HCT116 (cell line): ENCODE measurements around the gene SLC30A10. TPM values are rescaled to one million over a fixed set of nuclear protein-coding genes. Genes with fewer than 3 reads are reported as not detected.
A peak's percentile ranks its signal among the peaks of the same experiment; 100 is the strongest.

ENCODE experiments used
- ATAC-seq: fragments of 200-7000 bp; cut with Tn5 transposase; 2 replicates; pipeline ENCODE4 v1.9.1; 2020; ENCODE audit warnings: mild to moderate bottlenecking, moderate library complexity
- Bru-seq: library from RNA; stranded (reverse); fragments of 400-500 nt; gene quantifications from one replicate; lab custom pipeline; 2021; lab: Mats Ljungman, UMichigan
- BruChase-seq, 2 experiments: library from RNA; stranded (reverse); fragments of 400-500 nt; gene quantifications; one replicate each; lab custom pipeline; 2021; lab: Mats Ljungman, UMichigan
- BruUV-seq: library from RNA; stranded (reverse); fragments of 400-500 nt; replicated peaks from 2 replicates; lab custom pipeline; 2021; lab: Mats Ljungman, UMichigan
- CTCF ChIA-PET: fragments of 300-600 bp; sonication (Branson Sonifier 250); formaldehyde crosslinking; loops from one replicate; lab custom pipeline; 2021; ENCODE audit warnings: antibody characterized with exemption; lab: Charles Lee
- POLR2A ChIA-PET: fragments of 300-600, 350-600 bp; sonication (Branson Sonifier 250); formaldehyde crosslinking; loops from one replicate; lab custom pipeline; 2021; ENCODE audit warnings: antibody characterized with exemption; lab: Charles Lee
- RAD21 ChIA-PET, 2 experiments: fragments of 300-600 bp; sonication (Branson Sonifier 250); formaldehyde crosslinking; loops; one replicate each; lab custom pipeline; 2023; ENCODE audit warnings: low total read pairs in 2 of 2; ENCODE audit not compliant: uncharacterized antibody in 2 of 2, unreplicated experiment in 2 of 2, low non-redundant PET in 1 of 2; lab: Charles Lee
- DNase-seq: peaks from one replicate; pipeline ENCODE4 v3.0.0-alpha.2; 2010; ENCODE audit warnings: low read depth, low spot score
- H2AFZ ChIP-seq: fragments of 200-600 bp; shearing (Covaris generic), sonication (generic); 2 replicates; pipeline ENCODE4 v1.6.1; 2017; ENCODE audit warnings: low read depth, mixed run types, mixed read lengths, antibody characterized with exemption, low read length; ENCODE audit not compliant: poor library complexity, severe bottlenecking
- H3K27ac ChIP-seq: 2 replicates; pipeline ENCODE4 v1.5.1; 2012; ENCODE audit warnings: low read depth, low read length
- H3K27me3 ChIP-seq: fragments of 200-600 bp; sonication (generic); 2 replicates; pipeline ENCODE4 v1.6.1; 2016; ENCODE audit warnings: mixed run types, low read length, mixed read lengths; ENCODE audit not compliant: insufficient read depth
- H3K36me3 ChIP-seq, 2 experiments: fragments of 200-500 bp in 1 of 2; fragments of 200-600 bp in 1 of 2; sonication (Bioruptor generic) in 1 of 2; sonication (generic) in 1 of 2; 2 replicates each; pipeline versions ENCODE4 v1.5.1 to v1.6.1; 2014 to 2016; ENCODE audit warnings: low read length in 2 of 2, inconsistent platforms in 1 of 2, mixed read lengths in 1 of 2, mixed run types in 1 of 2; ENCODE audit not compliant: insufficient read depth in 2 of 2, control insufficient read depth in 1 of 2
- H3K4me1 ChIP-seq, 2 experiments: fragments of 200-600 bp in 1 of 2; sonication (generic) in 1 of 2; 2 replicates each; pipeline versions ENCODE4 v1.5.1 to v1.6.1; 2012 to 2017; ENCODE audit warnings: low read length in 2 of 2, inconsistent platforms in 1 of 2, mild to moderate bottlenecking in 1 of 2, mixed read lengths in 1 of 2, mixed run types in 1 of 2, moderate library complexity in 1 of 2; ENCODE audit not compliant: insufficient read depth in 2 of 2, control insufficient read depth in 1 of 2
- H3K4me2 ChIP-seq: fragments of 200-600 bp; sonication (generic); 2 replicates; pipeline ENCODE4 v1.6.1; 2017; ENCODE audit warnings: mixed run types, low read length, mixed read lengths
- H3K4me3 ChIP-seq, 2 experiments: fragments of 200-600 bp in 1 of 2; sonication (generic) in 1 of 2; replicated peaks in 1 of 2; 2 replicates each; pipeline ENCODE4 v1.5.1; 2011 to 2016; ENCODE audit warnings: low read length in 2 of 2, control low read depth in 1 of 2, low read depth in 1 of 2, mild to moderate bottlenecking in 1 of 2, mixed read lengths in 1 of 2, mixed run types in 1 of 2
- H3K79me2 ChIP-seq: fragments of 200-600 bp; sonication (generic); 2 replicates; pipeline ENCODE4 v1.6.1; 2017; ENCODE audit warnings: mild to moderate bottlenecking, mixed run types, low read length, moderate library complexity, mixed read lengths; ENCODE audit not compliant: insufficient read depth
- H3K9ac ChIP-seq: fragments of 200-600 bp; sonication (generic); 2 replicates; pipeline ENCODE4 v1.6.1; 2016; ENCODE audit warnings: low read length, mixed read lengths
- H3K9me2 ChIP-seq: fragments of 200-600 bp; sonication (generic), shearing (Covaris generic); 2 replicates; pipeline ENCODE4 v1.6.1; 2017; ENCODE audit warnings: mixed run types, mild to moderate bottlenecking, moderate library complexity; ENCODE audit not compliant: insufficient read depth
- H3K9me3 ChIP-seq, 2 experiments: fragments of 200-500 bp in 1 of 2; fragments of 200-600 bp in 1 of 2; sonication (Bioruptor generic) in 1 of 2; sonication (generic) in 1 of 2; 2 replicates each; pipeline ENCODE4 v1.6.1; 2014 to 2017; ENCODE audit warnings: low read length in 2 of 2, mixed read lengths in 2 of 2, inconsistent platforms in 1 of 2, low read depth in 1 of 2, mild to moderate bottlenecking in 1 of 2, mixed run types in 1 of 2, moderate library complexity in 1 of 2; ENCODE audit not compliant: control insufficient read depth in 1 of 2, insufficient read depth in 1 of 2
- H4K20me1 ChIP-seq: fragments of 200-600 bp; sonication (generic), shearing (Covaris generic); 2 replicates; pipeline ENCODE4 v1.6.1; 2017; ENCODE audit warnings: mixed run types, mild to moderate bottlenecking, moderate library complexity; ENCODE audit not compliant: insufficient read depth
- CBX3 ChIP-seq: IDR thresholded peaks from 2 replicates; pipeline ENCODE4 v1.6.1; 2012; ENCODE audit warnings: low read depth
- EGR1 ChIP-seq: IDR thresholded peaks from 2 replicates; pipeline ENCODE4 v1.6.1; 2012; ENCODE audit warnings: low read depth
- ELF1 ChIP-seq: IDR thresholded peaks from 2 replicates; pipeline ENCODE4 v1.6.1; 2012; ENCODE audit warnings: low read depth, borderline replicate concordance
- EZH2 ChIP-seq: fragments of 200-600 bp; sonication (generic); IDR thresholded peaks from 2 replicates; pipeline ENCODE4 v1.6.1; 2017; ENCODE audit warnings: antibody characterized with exemption, mixed run types
- FOSL1 ChIP-seq: IDR thresholded peaks from 2 replicates; pipeline ENCODE4 v1.6.1; 2012; ENCODE audit warnings: low read depth
- POLR2A ChIP-seq: IDR thresholded peaks from 2 replicates; pipeline ENCODE4 v1.7.0; 2011; ENCODE audit warnings: borderline replicate concordance; ENCODE audit not compliant: insufficient read depth, insufficient read length; ENCODE audit errors: extremely low read depth
- POLR2AphosphoS5 ChIP-seq: IDR thresholded peaks from 2 replicates; pipeline ENCODE4 v1.6.1; 2011; ENCODE audit warnings: mild to moderate bottlenecking, low read depth, low read length, moderate library complexity
- RAD21 ChIP-seq: IDR thresholded peaks from 2 replicates; pipeline ENCODE4 v1.6.1; 2012; ENCODE audit warnings: low read depth, mild to moderate bottlenecking
- REST ChIP-seq: IDR thresholded peaks from 2 replicates; pipeline ENCODE4 v1.6.1; 2012; ENCODE audit warnings: low read depth
- SP1 ChIP-seq: IDR thresholded peaks from 2 replicates; pipeline ENCODE4 v1.6.1; 2012; ENCODE audit warnings: low read depth
- YY1 ChIP-seq: IDR thresholded peaks from 2 replicates; pipeline ENCODE4 v1.6.1; 2011; ENCODE audit warnings: low read length, low read depth, moderate library complexity, mild to moderate bottlenecking; ENCODE audit not compliant: insufficient replicate concordance; ENCODE audit errors: extremely low read depth
- ZBTB33 ChIP-seq: IDR thresholded peaks from 2 replicates; pipeline ENCODE4 v1.6.1; 2011; ENCODE audit warnings: mild to moderate bottlenecking, low read length, moderate library complexity; ENCODE audit not compliant: insufficient replicate concordance; ENCODE audit errors: extremely low read depth
- ZFX ChIP-seq: fragments of 450-650 bp; IDR thresholded peaks from 2 replicates; pipeline ENCODE4 v1.6.1; 2017
- ZNF274 ChIP-seq: fragments of 200-500 bp; sonication (Bioruptor generic); IDR thresholded peaks from 2 replicates; pipeline ENCODE4 v1.6.1; 2014; ENCODE audit warnings: mild to moderate bottlenecking, low read depth, low read length, inconsistent platforms
- intact Hi-C: fragments of 100-400 bp; cut with micrococcal nuclease; formaldehyde crosslinking; loops from 2 replicates; pipeline ENCODE4 v1.10.0; 2022
- long read RNA-seq: library from polyadenylated mRNA; unstranded; transcript quantifications from one replicate; pipeline ENCODE4 v2.0.0, GENCODE V29; 2021; ENCODE audit not compliant: unreplicated experiment
- polyA plus RNA-seq: library from polyadenylated mRNA; unstranded; fragments of >200 nt; gene quantifications from 2 replicates; pipeline ENCODE4 v1.2.1, GENCODE V29; 2012; ENCODE audit warnings: missing spikeins
- total RNA-seq: library from RNA; stranded (reverse); gene quantifications from one replicate; pipeline ENCODE4 v1.2.1, GENCODE V29; 2021; ENCODE audit not compliant: unreplicated experiment
- TF ChIP-seq, protein P1 (sequence below): IDR thresholded peaks from 2 replicates; pipeline ENCODE4 v1.6.1; 2012
- TF ChIP-seq, protein P2 (sequence below): IDR thresholded peaks from 2 replicates; pipeline ENCODE4 v1.6.1; 2012

SLC30A10 gene
- 0.15 TPM for total RNA-seq
- 0.04 TPM in 1 of 2 replicates, not detected in the other for polyA plus RNA-seq
- Bru-seq, nascent RNA, result percentile 16 among the genes with signal in this experiment
- not detected for BruChase-seq, experiment 1, labeled RNA remaining after a 6-hour chase
- BruChase-seq, experiment 2, labeled RNA remaining after a 2-hour chase, result percentile 9 among the genes with signal in this experiment
- long read RNA-seq, partial matches to known transcripts, result 0 of 1 reads
- long read RNA-seq, other reads (novel, unspliced or antisense), result 1 of 1 reads

DNA sequence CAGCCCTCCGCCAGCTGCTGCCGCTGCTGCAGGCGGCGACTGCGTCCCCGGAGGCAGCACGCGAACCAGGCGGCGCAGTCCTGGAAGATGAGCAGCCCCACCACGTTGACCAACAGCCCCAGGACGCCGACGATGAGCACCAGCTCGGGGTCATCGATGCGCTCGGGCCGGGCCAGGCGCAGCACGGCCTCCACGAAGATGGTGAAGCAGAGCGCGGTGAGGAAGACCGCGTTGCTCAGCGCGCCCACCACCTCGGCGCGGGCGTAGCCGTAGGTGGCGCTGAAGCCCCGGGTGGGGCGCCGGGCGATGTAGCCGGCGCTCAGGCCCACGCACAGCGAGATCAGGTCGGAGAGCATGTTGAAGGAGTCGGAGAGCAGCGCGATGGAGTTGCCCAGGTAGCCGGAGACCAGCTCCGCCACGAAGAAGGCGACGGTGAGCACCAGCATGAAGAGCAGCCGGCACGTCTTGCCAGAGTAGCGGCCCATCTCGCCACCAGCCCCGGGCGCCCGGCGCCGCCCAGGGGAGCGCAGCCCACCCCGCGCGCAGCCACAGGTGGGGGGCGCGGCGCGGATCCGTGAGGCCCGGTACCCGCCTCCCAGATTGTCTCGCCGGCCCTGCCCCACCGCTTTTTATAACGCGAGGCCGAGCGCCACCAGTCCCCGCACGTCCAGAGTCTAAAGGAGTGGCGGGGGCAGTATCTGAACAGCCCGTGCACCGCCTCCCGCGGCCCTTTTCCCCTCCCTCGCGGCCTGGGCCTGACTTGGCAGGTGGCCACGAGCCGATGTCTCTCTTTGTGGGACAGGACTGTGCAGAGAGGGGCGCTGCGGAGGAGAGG lies at the start of gene SLC30A10:
TSS of gene SLC30A10 (minus strand) at position 602 of the 835 bp plus-strand sequence. CDS start at position 485, 117 bp downstream.
- Histone ChIP-seq H3K9ac (no peak within 1 kb of the TSS), H3K36me3 (no peaks in the 10 kb centered on the region), H3K9me3 (no peaks in the 10 kb centered on the region), H4K20me1 (no peaks in the 10 kb centered on the region), H3K4me3 (no peak within 1 kb of the TSS), H3K4me2 (no peak within 1 kb of the TSS), H3K4me1 (no peaks in the 10 kb centered on the region), H3K9me2 (no peaks in the 10 kb centered on the region), H3K27me3 (no peaks in the 10 kb centered on the region), H3K27ac (no peak within 1 kb of the TSS), H3K79me2 (no peaks in the 10 kb centered on the region), H2AFZ (no peak within 1 kb of the TSS)
- TF ChIP-seq RAD21 (no peak), ZBTB33 (no peak), ZFX (no peak), CBX3 (no peak), ZNF274 (no peak), SP1 (no peak), POLR2AphosphoS5 (no peak), EGR1 (no peak), ELF1 (no peak), REST (no peak), FOSL1 (no peak), POLR2A (no peak), EZH2 (no peak), YY1 (no peak)
- TF ChIP-seq, protein P1, sequence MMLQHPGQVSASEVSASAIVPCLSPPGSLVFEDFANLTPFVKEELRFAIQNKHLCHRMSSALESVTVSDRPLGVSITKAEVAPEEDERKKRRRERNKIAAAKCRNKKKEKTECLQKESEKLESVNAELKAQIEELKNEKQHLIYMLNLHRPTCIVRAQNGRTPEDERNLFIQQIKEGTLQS, result no peak
- TF ChIP-seq, protein P2, sequence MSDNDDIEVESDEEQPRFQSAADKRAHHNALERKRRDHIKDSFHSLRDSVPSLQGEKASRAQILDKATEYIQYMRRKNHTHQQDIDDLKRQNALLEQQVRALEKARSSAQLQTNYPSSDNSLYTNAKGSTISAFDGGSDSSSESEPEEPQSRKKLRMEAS, result no peak
- ATAC-seq (no peak), DNase-seq (no peak)
- ChIA-PET POLR2A (no interaction called here), CTCF (no interaction called here), RAD21 (no interaction called here)
- BruUV-seq, result no TSS peak
- intact Hi-C loops, result no loop called here
